ENCODE measurements around the gene CETP.
A peak's percentile ranks its signal among the peaks of the same experiment; 100 is the strongest.

CETP gene

GRCh38 chr16:56961851-56962281 lies at the start of gene CETP:
CETP (plus strand) TSS chr16:56961950; CDS start chr16:56961980, 30 bp downstream.
- no peak for TF ChIP-seq CTCF (IDR thresholded peaks at IDR 0.05)
- intact Hi-C loops (cut with DNase I; ENCODE audit: low total_unique reads): no loop called here
- peak in 1 of 2 donors; percentile 40 for DNase-seq

GRCh38 chr16:56912746-56913708 lies 48.7 kb upstream of the CETP start:
- intact Hi-C loops (cut with DNase I; ENCODE audit: low total_unique reads): no loop called here
- no peaks in the 10 kb centered on the region for H3K27me3 ChIP-seq
- H3K4me3 ChIP-seq: no peak overlapping the region
- H3K27ac ChIP-seq: no peak overlapping the region
- peaks cover 0 to 30% (median 21%) of the 10 kb centered on the region in 4 donors for H3K4me1 ChIP-seq
- no peaks in the 10 kb centered on the region for H3K36me3 ChIP-seq
- TF ChIP-seq CTCF (IDR thresholded peaks at IDR 0.05): no peak
- H3K9me3 ChIP-seq: no peaks in the 10 kb centered on the region
- DNase-seq: peak in 1 of 2 donors; percentile 61

More at GRCh38 chr16:56961851-56962281, at the start of gene CETP:
- peaks cover 0 to 21% (median 12%) of the 10 kb centered on the region in 4 donors for H3K4me1 ChIP-seq
- no peaks in the 10 kb centered on the region for H3K9me3 ChIP-seq
- no peak within 1 kb of the TSS for H3K4me3 ChIP-seq
- H3K27me3 ChIP-seq: no peaks in the 10 kb centered on the region
- no peak within 1 kb of the TSS for H3K27ac ChIP-seq
- H3K36me3 ChIP-seq: no peaks in the 10 kb centered on the region

GRCh38 chr16:56914896-56915295 lies 46.9 kb upstream of the CETP start:
- Histone ChIP-seq H3K4me1 (peaks cover 0 to 30% (median 21%) of the 10 kb centered on the region in 4 donors), H3K4me3 (no peak overlapping the region), H3K9me3 (no peaks in the 10 kb centered on the region), H3K36me3 (no peaks in the 10 kb centered on the region), H3K27me3 (no peaks in the 10 kb centered on the region), H3K27ac (no peak overlapping the region)
- no peak for TF ChIP-seq CTCF (IDR thresholded peaks at IDR 0.05)
- intact Hi-C loops (cut with DNase I; ENCODE audit: low total_unique reads): no loop called here
- DNase-seq: peak in 1 of 2 donors; percentile 53

- H3K9me3 ChIP-seq: no peaks in the 10 kb centered on the region
- no peaks in the 10 kb centered on the region for H3K36me3 ChIP-seq
- DNase-seq: peak; percentile 41 to 65
- intact Hi-C loops (cut with DNase I; ENCODE audit: low total_unique reads): no loop called here
- H3K27ac ChIP-seq: no peak overlapping the region
- no peak for TF ChIP-seq CTCF (IDR thresholded peaks at IDR 0.05)
- H3K27me3 ChIP-seq: no peaks in the 10 kb centered on the region
- peaks cover 0 to 30% (median 21%) of the 10 kb centered on the region in 4 donors for H3K4me1 ChIP-seq
- no peak overlapping the region for H3K4me3 ChIP-seq
Observed at GRCh38 chr16:56915336-56916119, 46.2 kb upstream of the CETP start.

GRCh38 chr16:56916571-56917403 lies 45.0 kb upstream of the CETP start:
- no peak overlapping the region for H3K27ac ChIP-seq
- no peaks in the 10 kb centered on the region for H3K27me3 ChIP-seq
- DNase-seq: peak in 1 of 2 donors; percentile 56

More at GRCh38 chr16:56916571-56917403, 45.0 kb upstream of the CETP start:
- intact Hi-C loops (cut with DNase I; ENCODE audit: low total_unique reads): no loop called here
- Histone ChIP-seq H3K4me3 (no peak overlapping the region), H3K4me1 (peaks cover 0 to 28% (median 20%) of the 10 kb centered on the region in 4 donors), H3K9me3 (no peaks in the 10 kb centered on the region), H3K36me3 (no peaks in the 10 kb centered on the region)
- TF ChIP-seq CTCF (IDR thresholded peaks at IDR 0.05): no peak
